Stimulated activated CD8-positive, alpha-beta memory T cell treated with anti-CD3 and anti-CD28 coated beads, Interleukin-15, amount 100 ng/mL, for 4 hours (primary cell): ENCODE data around the gene SIRPB1.
"Not testable (repeated sequence)": the region's sequence is repeated elsewhere in the genome, so short reads cannot be mapped to it uniquely, and the experiment has no call there.

ENCODE experiments used
- DNase-seq, 2 donors: peaks; one replicate each; pipeline ENCODE4 v3.0.0-alpha.2; 2020; ENCODE audit warnings: low read depth in 2 of 2

Gene SIRPB1

DNA sequence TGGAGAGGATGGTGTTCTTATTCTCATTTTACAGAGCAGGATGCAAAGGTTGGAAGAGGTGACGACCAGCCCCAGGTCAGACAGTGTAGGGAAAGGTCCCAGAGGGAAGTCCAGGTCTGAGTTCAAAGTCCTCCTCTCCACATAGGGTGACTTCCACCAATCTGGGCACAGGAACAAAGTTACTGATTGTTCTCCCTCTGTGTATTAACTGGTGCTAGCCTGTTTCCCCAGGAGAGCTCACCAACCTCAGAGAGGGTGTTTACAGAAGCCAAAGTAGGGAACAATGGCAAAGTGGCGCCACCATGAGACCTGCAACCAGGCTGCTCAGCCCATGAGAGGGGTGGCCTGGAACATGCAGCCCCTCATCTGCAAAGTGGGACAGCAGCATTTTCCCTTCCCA, 16.8 kb upstream of the SIRPB1 start:
- no peak for DNase-seq

DNA sequence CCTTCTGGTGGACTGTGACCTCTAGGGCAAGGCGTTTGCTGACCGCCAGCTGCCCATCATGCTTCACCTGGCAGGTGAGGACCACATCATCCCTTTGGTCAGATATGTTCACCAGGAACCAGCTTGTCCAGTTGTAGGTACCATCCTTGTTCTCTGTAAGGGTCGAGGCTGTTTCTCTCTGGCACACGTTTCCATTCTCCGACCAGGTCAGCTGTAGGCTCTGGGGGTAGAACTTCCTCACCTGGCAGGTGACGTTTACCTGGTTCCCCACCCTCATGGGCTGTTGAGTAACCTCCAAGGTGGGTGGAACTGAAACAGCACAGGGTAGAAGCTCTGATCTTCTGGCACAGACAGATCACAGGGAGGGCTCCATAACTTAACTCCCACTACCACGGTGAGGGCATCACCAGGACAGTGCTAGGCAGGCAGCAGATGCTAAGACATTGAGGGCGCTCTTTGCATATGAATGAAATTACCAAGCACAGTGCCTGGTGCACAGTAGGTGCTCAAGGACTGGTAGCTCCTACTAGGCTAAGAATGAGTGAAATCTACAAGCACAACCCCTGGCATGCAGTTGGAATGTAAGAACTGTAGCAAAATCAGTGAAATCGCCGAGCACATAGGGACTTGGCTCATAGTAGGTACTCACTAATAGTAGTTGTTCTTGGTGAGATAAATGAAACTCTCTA, 15.6 kb upstream of the SIRPB1 start:
- no peak for DNase-seq

DNA sequence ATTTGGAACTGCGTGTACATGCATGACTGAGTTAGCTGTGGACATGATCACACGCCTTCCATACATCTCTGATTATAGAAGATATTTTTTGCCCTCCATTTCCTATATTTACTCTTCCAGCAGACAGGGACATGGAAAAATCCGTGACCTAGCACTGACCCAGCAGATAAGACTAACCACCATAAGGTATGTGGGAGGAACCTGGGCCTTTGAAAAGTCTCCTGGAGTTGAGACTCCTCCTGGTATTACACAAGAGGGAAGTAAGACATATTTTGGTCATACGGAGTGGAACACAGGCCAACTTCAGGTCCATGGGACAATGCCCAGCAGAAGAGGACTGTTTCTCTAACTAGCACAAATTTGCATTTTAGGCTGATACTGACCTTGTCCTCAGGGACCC, 13.7 kb upstream of the SIRPB1 start:
- no peak for DNase-seq

DNA sequence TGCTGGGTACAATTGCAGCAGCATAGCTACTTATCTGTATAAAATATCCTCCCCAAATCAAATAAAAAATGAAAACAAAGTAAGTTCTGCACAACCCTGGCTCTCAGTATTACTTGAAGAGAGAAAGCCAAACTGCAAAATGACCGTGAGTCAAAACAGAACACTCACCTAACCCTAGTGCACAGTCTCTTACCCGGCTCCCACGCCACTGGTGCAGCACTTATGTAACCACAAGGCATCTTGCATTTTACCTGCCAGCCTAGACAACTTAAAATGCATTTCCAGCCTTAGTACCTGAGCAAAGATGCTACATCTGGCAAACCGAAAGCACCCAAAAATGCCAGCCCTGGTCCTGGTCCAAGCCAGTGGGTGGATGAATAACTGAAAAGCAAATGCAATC, 12.4 kb upstream of the SIRPB1 start:
- DNase-seq: no peak

DNA sequence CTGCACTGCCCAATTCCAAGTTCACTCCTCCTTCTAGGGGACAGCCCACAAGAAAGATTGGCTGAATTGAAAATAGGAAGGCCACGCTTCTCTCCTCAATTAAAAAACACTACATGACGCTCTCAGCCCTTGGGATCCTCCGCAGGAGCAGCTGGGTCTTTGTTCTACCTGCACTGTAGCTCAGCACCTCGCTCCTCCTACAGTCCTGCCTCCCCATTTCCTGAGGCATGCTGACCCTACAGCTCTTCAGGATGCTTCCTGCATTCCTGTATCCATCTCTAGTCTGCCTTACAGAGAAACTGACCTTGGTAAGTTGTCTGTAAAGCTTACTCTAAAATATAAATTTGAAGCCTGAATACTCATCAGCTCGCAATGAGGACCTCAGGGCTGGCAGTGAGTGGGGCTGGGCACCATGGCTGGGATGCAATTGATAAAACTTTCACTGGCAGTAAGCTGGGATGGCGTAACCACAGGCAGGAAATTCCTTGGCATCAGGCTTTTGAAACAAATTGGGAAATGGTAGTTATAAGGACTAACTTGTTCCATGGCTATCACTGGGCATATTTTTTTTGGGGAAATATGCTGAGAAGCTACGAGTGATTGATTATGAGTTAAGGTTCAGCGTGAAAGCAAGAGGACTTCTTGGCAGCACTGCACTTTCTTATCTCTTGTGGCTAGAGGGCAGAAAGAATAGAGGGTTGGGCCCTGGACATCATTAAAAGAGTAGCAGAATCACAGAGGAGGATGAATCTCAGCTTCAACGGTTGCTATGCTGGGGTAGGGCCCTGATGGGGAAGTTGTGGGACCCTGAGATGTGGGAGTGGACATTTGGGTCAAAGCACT, 11.7 kb upstream of the SIRPB1 start:
- no peak for DNase-seq

DNA sequence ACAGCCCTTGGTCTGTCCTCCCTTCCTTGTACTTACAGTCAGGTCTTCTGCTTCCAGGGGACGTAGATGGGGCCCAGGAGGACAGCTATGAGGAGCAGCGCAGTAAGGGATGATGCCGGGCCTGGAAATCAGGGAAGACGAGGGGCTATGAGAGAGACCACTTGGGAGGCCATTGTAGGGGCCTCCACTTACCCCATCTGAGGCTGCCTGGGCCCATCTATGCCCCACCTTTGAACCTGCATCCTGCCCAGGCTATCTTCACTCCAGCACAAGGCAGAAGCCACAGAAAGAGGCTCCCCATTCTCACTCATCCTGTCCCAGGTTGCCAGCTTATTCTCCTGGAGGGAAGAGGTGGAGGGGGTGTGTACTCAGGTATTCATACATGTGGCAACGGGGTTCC, 10.4 kb upstream of the SIRPB1 start:
- DNase-seq: no peak

DNA sequence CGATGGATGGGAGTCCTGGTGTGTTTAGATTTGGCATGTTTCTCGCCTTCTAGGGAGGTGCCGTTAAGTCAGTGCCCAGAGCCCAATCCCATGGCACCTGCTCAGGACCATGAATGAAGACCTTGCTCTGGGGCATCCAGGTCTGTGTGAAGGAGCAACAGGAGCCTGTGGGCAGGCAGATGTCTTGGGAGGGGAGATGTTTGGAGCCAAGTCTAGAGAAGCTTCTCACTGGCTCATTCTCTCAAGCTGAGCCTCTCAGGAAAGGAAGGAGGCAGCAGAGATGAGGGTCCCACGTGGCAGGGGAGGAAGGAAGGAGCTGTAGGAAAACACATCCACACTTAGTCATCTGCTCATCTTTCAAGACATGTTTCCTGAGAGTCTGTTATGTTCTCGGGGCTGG, 9.5 kb upstream of the SIRPB1 start:
- no peak for DNase-seq

DNA sequence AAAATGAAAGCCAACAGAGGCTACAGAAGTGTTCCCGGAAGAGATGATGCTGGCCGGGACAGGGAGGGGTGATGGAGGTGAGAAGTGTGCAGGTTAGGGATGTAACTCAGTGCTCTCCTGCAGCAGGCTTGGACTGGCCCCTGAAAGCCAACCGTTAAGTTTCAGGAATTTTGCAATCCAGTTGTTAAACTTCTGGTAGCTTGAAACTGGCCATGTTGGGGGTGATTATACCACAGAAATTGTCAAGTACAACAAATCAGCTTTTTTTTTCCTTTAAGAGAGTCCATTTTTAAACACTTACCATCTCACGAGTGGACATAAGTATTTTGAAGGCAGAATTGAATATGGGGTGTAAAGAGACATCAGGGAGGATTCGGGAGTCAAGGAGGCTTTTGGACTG, 8.8 kb upstream of the SIRPB1 start:
- DNase-seq: no peak

DNA sequence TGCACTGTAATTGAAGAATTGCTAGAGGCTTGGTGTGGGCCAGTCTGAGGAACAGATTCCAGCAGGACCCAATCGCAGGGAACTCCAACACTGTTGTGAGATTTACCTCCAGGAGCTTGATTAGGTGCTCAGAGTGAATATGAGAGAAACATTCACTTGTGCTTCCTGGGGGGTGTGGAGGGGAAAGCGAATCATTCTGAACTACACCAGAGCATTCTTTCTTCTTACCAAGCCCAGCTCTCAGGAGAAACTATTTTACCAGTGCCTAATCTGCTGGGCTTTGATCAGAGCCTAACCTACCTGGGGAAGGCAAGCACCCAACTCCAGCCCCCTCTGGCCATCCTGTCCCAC, 7.4 kb upstream of the SIRPB1 start:
- DNase-seq: no peak

DNA sequence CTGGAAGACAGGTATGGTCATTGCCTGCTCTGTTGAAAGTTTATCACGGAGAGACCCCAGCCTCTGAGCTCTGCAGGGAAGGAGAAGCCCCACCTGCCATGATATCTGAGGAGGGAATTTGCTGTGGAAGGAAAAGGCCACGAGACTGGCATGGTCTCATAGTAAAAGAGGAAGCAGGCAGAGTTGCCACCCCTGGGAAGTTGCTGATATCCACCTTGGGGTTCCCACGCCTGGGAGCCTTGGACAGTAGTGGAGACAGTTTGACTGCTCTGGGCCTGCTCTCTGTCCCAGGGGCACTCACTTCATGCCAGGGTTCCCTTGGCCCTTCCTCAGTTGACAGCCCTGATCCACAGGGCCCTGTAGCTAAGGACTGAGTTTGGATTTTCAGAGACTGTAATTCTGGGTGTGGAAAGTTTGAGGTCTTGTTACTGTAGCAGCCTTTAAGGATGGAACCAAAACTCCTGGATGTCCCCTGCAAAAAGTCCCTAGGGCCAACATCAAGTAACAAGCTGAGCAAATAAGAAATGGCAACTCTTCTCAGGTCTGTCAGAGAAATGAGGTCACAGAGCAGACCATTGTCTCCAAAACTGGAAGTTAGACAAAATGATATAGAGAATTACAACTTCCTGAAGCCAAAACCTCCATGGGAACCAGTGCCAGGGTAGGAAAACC, 6.9 kb upstream of the SIRPB1 start:
- no peak for DNase-seq

DNA sequence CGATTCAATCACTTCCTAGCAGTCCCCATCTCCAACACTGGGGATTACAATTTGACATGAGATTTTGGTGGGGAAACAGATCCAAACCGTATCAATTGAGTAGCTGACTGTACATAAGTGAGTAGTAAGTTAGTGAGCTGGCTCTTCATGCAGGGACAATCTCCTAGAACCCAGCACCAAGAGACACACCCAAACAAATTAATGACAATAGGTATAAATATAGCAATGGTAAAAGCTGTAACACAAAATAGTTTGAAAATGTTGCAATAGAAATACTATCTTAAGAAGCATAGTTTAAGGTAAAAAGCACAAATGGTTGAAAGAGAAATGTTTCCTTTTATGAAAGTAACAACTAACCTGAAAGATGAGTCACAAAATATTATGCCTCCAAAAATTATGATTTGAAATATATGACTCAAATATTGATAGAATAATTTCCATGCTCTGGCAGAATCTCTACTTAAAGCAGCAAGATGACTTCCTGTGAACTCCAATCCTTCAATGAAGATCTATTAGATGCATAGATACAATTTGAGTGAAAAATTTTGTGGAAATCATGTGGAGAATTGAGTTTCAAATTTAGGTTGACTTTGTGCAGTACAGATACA, 5.4 kb upstream of the SIRPB1 start:
- DNase-seq: no peak

DNA sequence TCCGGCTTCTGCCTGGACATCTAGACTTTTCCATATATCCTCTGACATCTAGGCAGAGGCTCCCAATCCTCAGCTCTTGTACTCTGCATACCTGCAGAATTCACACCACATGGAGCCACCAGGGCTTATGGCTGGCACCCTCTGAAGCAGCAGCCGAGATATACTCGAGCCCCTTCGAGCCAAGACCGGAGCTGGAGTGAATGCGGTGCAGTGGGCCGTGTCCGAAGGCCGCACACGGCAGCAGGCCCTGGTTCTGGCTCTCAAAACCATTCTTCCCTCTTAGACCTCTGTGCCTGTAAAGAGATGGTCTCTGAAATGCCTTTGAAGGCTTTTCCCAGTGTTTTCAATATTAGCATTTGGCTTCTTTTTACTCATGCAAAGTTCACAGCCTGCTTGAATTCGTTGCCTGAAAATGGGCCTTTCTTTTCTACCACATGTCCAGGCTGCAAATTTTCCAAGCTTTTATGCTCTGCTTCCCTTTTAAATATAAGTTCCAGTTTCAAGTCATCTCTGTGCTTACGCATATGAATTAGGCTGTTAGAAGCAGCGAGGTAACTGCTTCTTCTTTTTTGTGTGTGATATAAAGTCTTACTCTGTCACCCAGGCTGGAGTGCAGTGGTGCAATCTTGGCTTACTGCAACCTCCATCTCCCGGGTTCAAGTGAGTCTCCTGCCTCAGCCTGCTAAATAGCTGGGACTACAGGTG, 3.8 kb upstream of the SIRPB1 start:
- DNase-seq: no peak

DNA sequence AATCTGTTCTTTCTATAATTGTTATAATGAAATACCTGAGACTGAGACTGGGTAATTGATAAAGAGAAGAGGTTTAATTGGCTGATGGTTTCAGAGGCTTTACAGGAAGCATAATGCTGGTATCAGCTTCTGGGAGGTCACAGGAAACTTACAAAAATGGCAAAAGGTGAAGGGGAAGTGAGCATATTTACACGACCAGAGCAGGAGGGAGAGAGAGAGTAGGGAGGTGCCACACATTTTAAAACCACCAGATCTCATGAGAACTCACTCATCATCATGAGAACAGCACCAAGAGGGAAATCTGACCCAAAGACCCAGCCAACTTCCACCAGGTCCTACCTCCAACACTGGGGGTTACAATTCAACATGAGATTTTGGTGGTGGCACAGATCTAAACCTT, 2.6 kb upstream of the SIRPB1 start:
- no peak for DNase-seq

DNA sequence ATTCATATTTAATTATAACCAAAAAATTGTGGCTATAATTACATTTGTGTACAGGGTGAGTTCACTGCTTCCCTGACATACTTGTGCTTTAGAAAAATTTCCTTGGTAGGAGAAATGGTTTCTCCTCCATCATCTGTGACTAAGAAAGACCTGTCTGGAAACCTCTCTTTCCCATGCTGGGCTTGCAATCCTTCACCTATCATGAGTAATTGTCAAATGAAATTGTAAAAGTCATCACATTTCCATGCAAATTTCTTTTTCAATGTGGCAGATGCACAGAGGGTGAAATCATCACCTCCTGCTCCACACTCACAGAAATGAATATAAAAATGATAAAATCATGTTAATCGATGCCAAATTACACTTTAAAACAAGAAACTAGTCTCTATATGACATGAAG, 1.5 kb upstream of the SIRPB1 start:
- no peak for DNase-seq

DNA sequence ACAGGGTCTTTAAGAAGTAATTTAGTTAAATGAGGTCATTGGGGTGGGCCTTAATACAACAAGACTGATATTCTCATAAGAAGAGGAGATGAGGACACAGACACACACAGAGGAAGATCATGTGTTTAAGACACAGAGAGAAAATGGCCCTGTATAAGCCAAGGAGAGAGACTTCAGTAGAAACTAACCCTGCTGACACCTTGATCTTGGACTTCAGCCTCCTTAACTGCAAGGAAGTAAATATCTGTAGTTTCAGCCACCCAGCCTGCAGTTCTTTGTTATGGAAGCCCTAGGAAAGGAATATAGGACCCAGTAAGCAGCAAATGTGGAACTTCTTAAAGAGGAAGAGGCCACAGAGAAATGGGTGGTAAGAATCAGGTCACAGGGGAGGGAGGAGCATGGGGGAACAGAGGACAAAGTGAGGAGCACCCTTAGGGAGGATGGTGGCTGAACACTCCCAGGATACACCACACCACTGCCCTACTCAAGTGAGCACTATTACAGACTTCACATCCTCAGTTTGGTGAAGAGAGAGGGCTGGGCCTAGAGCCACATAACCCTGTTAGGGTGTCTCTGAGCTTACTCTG, 762 bp downstream of the SIRPB1 start:
- no peak for DNase-seq

DNA sequence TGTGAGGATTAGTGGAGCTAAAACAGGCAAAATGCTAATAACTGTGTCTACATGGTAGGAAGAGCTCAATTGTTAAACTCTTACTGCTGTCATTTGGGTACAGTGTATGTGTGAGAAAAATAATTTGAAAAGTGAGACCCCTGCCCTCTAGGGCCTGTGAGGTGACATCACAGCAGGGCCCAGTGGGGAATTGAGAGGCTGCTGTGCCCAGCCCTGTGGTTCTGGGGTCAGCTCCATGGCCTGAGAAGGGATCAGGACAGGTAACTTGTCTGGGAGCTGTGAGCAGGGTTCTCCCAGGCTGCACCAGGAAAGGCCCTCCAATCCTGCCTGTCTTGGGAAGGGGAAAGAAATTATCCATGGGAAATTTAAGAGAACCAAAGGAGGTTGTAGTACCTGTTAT, 1.3 kb downstream of the SIRPB1 start:
- no peak for DNase-seq

DNA sequence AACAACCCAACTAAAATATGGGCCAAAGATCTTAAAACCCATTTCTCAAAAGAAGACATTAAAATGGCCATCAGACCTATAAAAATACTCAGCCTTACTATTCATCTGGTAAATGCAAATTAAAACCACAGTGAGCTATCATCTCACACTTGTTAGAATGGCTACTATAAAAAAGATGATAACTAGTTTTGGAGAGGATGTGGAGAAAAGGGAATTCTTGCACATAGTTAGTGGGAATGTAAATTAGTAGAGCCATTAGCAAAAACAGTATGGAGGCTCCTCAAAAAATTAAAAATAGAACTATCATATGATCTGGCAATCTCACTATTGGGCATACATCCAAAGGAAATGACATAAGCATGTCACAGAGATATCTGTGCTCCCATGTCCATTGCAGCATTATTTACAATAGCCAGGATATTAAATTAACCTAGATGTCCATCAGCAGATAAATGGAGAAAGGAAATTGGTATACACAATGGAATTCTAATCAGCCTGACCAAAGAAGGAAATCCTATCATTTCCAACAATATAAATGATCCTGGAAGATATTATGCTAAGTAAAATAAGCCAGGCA, 2.9 kb downstream of the SIRPB1 start:
- DNase-seq: no peak

DNA sequence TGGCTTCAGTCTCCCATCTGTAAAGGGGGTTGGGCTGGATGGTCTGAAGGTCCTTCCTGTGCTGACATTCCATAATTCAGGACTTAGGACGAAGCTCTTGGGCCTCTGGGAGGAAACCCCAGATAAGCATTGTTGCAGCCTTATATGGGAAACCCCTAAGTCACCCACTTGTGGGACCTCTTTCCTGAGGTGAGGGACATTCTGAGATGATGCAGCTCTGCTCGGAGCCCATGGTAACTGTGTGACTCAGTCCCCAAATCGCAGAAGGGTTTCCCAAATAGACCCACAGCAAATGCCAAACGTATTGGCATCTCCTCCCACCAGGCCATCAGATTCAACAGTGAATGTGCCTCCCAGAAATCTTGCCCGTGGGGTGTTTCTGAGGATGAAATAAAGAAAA, 9.4 kb downstream of the SIRPB1 start:
- not testable (repeated sequence) for DNase-seq

DNA sequence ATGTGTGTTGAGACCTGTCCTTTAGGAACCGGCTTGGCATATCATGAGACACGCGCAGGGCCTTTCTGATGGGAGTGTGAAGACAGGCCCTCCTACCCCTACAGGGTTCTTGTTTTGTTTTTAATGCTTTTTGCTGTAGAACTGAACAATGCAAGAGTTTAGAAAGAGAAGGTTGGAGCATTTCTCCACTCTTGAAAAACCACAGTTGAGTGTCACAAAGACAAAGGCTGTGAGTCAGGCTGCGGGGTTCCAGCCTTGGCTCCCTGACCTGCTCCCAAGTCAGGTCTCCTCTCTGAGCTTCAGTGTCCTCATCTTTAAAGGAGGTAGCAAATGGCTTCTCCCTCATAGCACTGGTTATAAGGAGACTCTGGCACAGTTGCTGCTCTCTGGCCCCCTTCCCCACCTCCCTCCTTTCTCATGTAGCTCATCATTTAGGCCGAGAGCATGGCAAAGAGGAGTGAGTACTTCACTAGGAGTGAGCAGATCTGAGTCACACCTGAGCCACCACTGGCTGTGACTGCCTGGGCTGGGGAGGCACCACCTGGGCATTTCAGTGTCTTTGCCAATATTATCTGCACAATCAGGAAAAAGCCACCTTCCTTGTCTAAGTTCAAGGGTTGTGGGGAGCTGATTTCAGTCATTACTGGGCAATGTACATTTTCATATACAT, 11.0 kb downstream of the SIRPB1 start:
- DNase-seq: not testable (repeated sequence)

DNA sequence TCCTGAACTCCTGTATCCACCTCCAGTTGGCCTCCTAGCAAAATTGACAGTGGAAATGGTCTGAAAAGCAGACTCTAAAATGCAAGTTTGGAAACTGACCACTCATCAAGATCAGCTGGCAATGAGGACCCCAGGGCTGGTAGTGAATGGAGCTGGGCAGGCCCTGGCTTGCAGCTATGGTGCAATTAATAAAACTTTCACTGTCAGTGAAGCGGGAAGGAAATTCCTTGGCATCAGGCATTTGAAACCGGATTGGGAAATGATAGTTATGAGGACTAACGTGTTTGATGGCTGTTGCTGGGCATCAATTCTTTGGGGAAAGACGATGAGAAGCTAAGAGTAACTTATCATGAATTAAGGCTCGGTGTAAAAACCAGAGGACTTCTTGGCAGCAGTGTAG, 19.1 kb downstream of the SIRPB1 start:
- no peak for DNase-seq

DNA sequence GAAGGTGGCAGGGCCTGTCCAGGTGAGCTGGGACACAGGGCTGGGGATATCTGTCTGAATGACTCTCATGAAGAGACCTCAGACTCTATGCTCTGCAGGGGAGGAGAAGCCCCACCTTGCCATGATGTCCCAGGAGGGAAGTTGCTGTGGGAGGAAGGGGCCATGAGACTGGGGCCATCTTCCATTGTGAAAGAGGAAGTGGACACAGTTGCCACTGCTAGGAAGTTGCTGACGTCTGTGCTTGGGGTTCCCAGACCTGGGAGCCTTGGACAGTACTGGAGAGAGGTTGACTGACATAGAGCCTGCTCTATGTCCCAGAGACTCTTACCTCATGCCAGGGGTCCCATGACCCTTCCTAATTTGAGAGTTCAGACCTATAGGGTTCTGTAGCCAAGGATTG, 24.5 kb downstream of the SIRPB1 start:
- DNase-seq: no peak
